HG02970 (cell line): Measurements from ENCODE around the gene RMI1.
"Not testable (repeated sequence)": the region's sequence is repeated elsewhere in the genome, so short reads cannot be mapped to it uniquely, and the experiment has no call there.

Experiments
- ATAC-seq: cut with Tn5 transposase; IDR thresholded peaks from one replicate; pipeline ENCODE4 v1.9.1; 2021; ENCODE audit warnings: mild to moderate bottlenecking, moderate library complexity, moderate number of reproducible peaks; ENCODE audit not compliant: unreplicated experiment, low FRiP score

Gene RMI1

GRCh38 chr9:84000186-84000585 is 19.6 kb downstream of the RMI1 start:
- no peak for ATAC-seq

- no peak for ATAC-seq
Observed at GRCh38 chr9:84001621-84002020, 21.0 kb downstream of the RMI1 start.

- ATAC-seq: no peak
Observed at GRCh38 chr9:84002344-84002743, 21.7 kb downstream of the RMI1 start.

GRCh38 chr9:84003246-84003645 is 22.6 kb downstream of the RMI1 start:
- no peak for ATAC-seq

- no peak for ATAC-seq
Observed at GRCh38 chr9:84007662-84008061, 27.1 kb downstream of the RMI1 start.

GRCh38 chr9:84024041-84024575 is 43.5 kb downstream of the RMI1 start:
- no peak for ATAC-seq

- no peak for ATAC-seq
Observed at GRCh38 chr9:84027201-84027600, 46.6 kb downstream of the RMI1 start.

GRCh38 chr9:84031534-84031933 is 50.9 kb downstream of the RMI1 start:
- no peak for ATAC-seq

- not testable (repeated sequence) for ATAC-seq
Observed at GRCh38 chr9:84041857-84042256, 61.3 kb downstream of the RMI1 start.

GRCh38 chr9:84045481-84046097 is 65.0 kb downstream of the RMI1 start:
- ATAC-seq: no peak
